Measurements from ENCODE around the gene SCAMP2. TPM values are rescaled to one million over a fixed set of nuclear protein-coding genes. Genes with fewer than 3 reads are reported as not detected.

SCAMP2 gene
- total and polyA plus RNA-seq, 2 of the 13 experiments (the other 11 are each of a cell fraction or from before 2014, with no cell fraction given), result 34.8 to 121 TPM

DNA sequence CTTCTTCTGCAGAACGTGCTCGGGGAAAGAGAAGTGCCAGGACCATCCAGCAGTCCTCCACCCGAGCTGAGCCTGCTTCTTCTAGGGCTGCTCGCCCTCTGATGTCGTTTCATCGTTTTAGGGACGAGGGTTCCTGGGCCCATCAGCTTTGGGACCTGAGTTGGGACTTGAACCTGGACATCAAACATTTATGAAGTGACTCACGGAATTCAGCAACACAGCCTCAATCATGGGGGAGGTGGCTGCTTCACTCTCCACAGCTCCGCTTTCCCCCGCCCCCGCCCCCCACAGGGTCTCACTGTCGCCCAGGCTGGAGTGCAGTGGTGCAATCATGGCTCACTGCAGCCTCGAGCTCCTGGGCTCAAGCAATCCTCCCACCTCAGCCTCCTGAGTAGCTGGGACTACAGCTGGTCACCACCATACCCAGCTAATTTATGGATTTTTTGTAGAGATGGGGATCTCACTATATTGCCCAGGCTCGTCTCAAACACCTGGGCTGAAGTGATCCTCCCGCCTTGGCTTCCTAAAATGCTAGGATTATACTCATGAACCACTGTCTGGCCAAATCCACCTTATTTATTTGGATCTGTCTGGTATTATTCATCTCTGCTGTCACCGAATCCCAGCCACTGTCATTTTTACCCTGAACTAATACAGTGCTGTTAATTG, 725 bp upstream of the SCAMP2 start (continued):
- TF ChIP-seq MBNL3 (CRISPR knock-in tag; conservative IDR thresholded peaks at IDR 0.05), result no peak
- no peak for TF ChIP-seq ZNF264 (CRISPR knock-in tag; IDR thresholded peaks at IDR 0.05)
- peak; percentile 89 for TF ChIP-seq ZNF3 (CRISPR knock-in tag; IDR thresholded peaks at IDR 0.05)
- TF ChIP-seq, protein P1, sequence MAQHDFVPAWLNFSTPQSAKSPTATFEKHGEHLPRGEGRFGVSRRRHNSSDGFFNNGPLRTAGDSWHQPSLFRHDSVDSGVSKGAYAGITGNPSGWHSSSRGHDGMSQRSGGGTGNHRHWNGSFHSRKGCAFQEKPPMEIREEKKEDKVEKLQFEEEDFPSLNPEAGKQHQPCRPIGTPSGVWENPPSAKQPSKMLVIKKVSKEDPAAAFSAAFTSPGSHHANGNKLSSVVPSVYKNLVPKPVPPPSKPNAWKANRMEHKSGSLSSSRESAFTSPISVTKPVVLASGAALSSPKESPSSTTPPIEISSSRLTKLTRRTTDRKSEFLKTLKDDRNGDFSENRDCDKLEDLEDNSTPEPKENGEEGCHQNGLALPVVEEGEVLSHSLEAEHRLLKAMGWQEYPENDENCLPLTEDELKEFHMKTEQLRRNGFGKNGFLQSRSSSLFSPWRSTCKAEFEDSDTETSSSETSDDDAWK (CRISPR knock-in tag; IDR thresholded peaks at IDR 0.05), result no peak
- no peak for TF ChIP-seq ZSCAN21 (CRISPR knock-in tag; IDR thresholded peaks at IDR 0.05; ENCODE audit: borderline replicate concordance)
- peak; percentile 57; the same call in 1 of the 2 replicates for TF ChIP-seq ZNF263 (CRISPR knock-in tag; IDR thresholded peaks at IDR 0.05)
- TF ChIP-seq ZNF562 (CRISPR knock-in tag; IDR thresholded peaks at IDR 0.05; ENCODE audit: borderline replicate concordance), result no peak
- TF ChIP-seq EEA1 (CRISPR knock-in tag; IDR thresholded peaks at IDR 0.05; ENCODE audit: borderline replicate concordance), result no peak
- TF ChIP-seq, protein P2, sequence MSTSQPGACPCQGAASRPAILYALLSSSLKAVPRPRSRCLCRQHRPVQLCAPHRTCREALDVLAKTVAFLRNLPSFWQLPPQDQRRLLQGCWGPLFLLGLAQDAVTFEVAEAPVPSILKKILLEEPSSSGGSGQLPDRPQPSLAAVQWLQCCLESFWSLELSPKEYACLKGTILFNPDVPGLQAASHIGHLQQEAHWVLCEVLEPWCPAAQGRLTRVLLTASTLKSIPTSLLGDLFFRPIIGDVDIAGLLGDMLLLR (CRISPR knock-in tag; IDR thresholded peaks at IDR 0.05), result no peak
- TF ChIP-seq, protein P3, sequence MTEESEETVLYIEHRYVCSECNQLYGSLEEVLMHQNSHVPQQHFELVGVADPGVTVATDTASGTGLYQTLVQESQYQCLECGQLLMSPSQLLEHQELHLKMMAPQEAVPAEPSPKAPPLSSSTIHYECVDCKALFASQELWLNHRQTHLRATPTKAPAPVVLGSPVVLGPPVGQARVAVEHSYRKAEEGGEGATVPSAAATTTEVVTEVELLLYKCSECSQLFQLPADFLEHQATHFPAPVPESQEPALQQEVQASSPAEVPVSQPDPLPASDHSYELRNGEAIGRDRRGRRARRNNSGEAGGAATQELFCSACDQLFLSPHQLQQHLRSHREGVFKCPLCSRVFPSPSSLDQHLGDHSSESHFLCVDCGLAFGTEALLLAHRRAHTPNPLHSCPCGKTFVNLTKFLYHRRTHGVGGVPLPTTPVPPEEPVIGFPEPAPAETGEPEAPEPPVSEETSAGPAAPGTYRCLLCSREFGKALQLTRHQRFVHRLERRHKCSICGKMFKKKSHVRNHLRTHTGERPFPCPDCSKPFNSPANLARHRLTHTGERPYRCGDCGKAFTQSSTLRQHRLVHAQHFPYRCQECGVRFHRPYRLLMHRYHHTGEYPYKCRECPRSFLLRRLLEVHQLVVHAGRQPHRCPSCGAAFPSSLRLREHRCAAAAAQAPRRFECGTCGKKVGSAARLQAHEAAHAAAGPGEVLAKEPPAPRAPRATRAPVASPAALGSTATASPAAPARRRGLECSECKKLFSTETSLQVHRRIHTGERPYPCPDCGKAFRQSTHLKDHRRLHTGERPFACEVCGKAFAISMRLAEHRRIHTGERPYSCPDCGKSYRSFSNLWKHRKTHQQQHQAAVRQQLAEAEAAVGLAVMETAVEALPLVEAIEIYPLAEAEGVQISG (CRISPR knock-in tag; IDR thresholded peaks at IDR 0.05), result no peak
- TF ChIP-seq KDM5B (CRISPR knock-in tag; IDR thresholded peaks at IDR 0.05; ENCODE audit: borderline replicate concordance), result no peak
- no peak for TF ChIP-seq PHF20 (CRISPR knock-in tag; IDR thresholded peaks at IDR 0.05)
- no peak for TF ChIP-seq RFXAP (CRISPR knock-in tag; IDR thresholded peaks at IDR 0.05; ENCODE audit: borderline replicate concordance)
- no peak for TF ChIP-seq PHB2 (IDR thresholded peaks at IDR 0.05; ENCODE audit: partially characterized antibody)
- TF ChIP-seq MYNN (CRISPR knock-in tag; IDR thresholded peaks at IDR 0.05; ENCODE audit: low read depth), result no peak
- no peak for TF ChIP-seq FLYWCH1 (CRISPR knock-in tag; IDR thresholded peaks at IDR 0.05)
- no peak for TF ChIP-seq ZBTB1 (CRISPR knock-in tag; IDR thresholded peaks at IDR 0.05; ENCODE audit: borderline replicate concordance)
- TF ChIP-seq, protein P4, sequence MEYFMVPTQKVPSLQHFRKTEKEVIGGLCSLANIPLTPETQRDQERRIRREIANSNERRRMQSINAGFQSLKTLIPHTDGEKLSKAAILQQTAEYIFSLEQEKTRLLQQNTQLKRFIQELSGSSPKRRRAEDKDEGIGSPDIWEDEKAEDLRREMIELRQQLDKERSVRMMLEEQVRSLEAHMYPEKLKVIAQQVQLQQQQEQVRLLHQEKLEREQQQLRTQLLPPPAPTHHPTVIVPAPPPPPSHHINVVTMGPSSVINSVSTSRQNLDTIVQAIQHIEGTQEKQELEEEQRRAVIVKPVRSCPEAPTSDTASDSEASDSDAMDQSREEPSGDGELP (IDR thresholded peaks at IDR 0.05; ENCODE audit: borderline replicate concordance, low read depth), result no peak
- TF ChIP-seq ZNF546 (CRISPR knock-in tag; conservative IDR thresholded peaks at IDR 0.05), result 0 out of 2 replicates have a peak, but pooled peaks have one; percentile 0
- TF ChIP-seq, protein P5, sequence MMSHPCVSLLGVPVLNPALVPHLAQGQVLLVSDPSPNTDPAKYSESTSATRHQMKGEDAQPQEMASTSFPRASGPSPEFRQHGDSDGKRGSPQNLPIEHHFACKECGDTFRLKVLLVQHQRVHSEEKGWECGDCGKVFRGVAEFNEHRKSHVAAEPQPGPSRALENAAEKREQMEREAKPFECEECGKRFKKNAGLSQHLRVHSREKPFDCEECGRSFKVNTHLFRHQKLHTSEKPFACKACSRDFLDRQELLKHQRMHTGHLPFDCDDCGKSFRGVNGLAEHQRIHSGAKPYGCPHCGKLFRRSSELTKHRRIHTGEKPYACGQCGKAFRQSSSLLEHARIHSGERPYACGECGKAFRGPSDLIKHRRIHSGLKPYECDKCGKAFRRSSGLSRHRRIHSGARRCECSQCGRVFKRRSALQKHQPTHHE (CRISPR knock-in tag; IDR thresholded peaks at IDR 0.05; ENCODE audit: borderline replicate concordance), result no peak
- no peak for TF ChIP-seq MED13 (CRISPR knock-in tag; IDR thresholded peaks at IDR 0.05)
- TF ChIP-seq ZNF629 (CRISPR knock-in tag; conservative IDR thresholded peaks at IDR 0.05), result no peak
- TF ChIP-seq ZNF253 (CRISPR knock-in tag; IDR thresholded peaks at IDR 0.05; ENCODE audit: borderline replicate concordance), result no peak
- no peak for TF ChIP-seq HNRNPK (IDR thresholded peaks at IDR 0.05; ENCODE audit: low read depth, low read length, poor library complexity, severe bottlenecking)
- peak; percentile 87 for TF ChIP-seq ZNF121 (CRISPR knock-in tag; IDR thresholded peaks at IDR 0.05)

Data from HepG2 (cell line).